SK-N-SH treated with all-trans-retinoic acid at 6 μM for 48 hours (cell line): ENCODE results near the gene HBS1L.

ENCODE experiments used
- ATAC-seq: fragments of 200-7000 bp; cut with Tn5 transposase; 3 replicates; pipeline ENCODE4 v1.9.1; 2020; ENCODE audit warnings: mild to moderate bottlenecking, moderate library complexity
- ARNTL ChIP-seq: fragments of 450-650 bp; formaldehyde crosslinking; IDR thresholded peaks from 2 replicates; pipeline ENCODE4 v1.5.0; 2020; ENCODE audit warnings: low read depth, mild to moderate bottlenecking, moderate library complexity, borderline replicate concordance
- BACH2 ChIP-seq: fragments of 250-450 bp; sonication (Bioruptor Pico); IDR thresholded peaks from 2 replicates; pipeline ENCODE4 v1.9.0; 2021; ENCODE audit warnings: mild to moderate bottlenecking, borderline replicate concordance
- CSDC2 ChIP-seq: fragments of 250-450 bp; sonication (Bioruptor Pico); IDR thresholded peaks from 2 replicates; pipeline ENCODE4 v1.5.0; 2020; ENCODE audit warnings: mild to moderate bottlenecking, moderate library complexity
- ESRRG ChIP-seq: fragments of 250-450 bp; sonication (Bioruptor Pico); IDR thresholded peaks from 2 replicates; pipeline ENCODE4 v1.6.1; 2021; ENCODE audit warnings: mild to moderate bottlenecking
- GLIS3 ChIP-seq: fragments of 250-450 bp; sonication (Bioruptor Pico); IDR thresholded peaks from 2 replicates; pipeline ENCODE4 v1.5.0; 2020; ENCODE audit warnings: mild to moderate bottlenecking, moderate library complexity
- ISL1 ChIP-seq: fragments of 250-450 bp; sonication (Bioruptor Pico); IDR thresholded peaks from 2 replicates; pipeline ENCODE4 v2.1.2; 2022; ENCODE audit warnings: mild to moderate bottlenecking, moderate library complexity
- OSR1 ChIP-seq: fragments of 250-450 bp; sonication (Bioruptor Pico); IDR thresholded peaks from 2 replicates; pipeline ENCODE4 v1.8.0; 2022; ENCODE audit warnings: moderate library complexity, mild to moderate bottlenecking, inconsistent platforms
- SNAI2 ChIP-seq: fragments of 250-450 bp; sonication (Bioruptor Pico); IDR thresholded peaks from 2 replicates; pipeline ENCODE4 v1.5.0; 2020; ENCODE audit warnings: mild to moderate bottlenecking, moderate library complexity
- TCF4 ChIP-seq: fragments of 250-450 bp; sonication (Bioruptor Pico); IDR thresholded peaks from 2 replicates; pipeline ENCODE4 v1.8.0; 2021; ENCODE audit warnings: mild to moderate bottlenecking, moderate library complexity, borderline replicate concordance
- TOX ChIP-seq: fragments of 250-450 bp; sonication (Bioruptor Pico); IDR thresholded peaks from 2 replicates; pipeline ENCODE4 v1.8.0; 2021; ENCODE audit warnings: mild to moderate bottlenecking, moderate library complexity, borderline replicate concordance
- TSHZ2 ChIP-seq: fragments of 250-450 bp; sonication (Bioruptor Pico); IDR thresholded peaks from 2 replicates; pipeline ENCODE4 v1.5.0; 2020; ENCODE audit warnings: mild to moderate bottlenecking, moderate library complexity
- ZC3H10 ChIP-seq: fragments of 250-450 bp; sonication (Bioruptor Pico); IDR thresholded peaks from 2 replicates; pipeline ENCODE4 v1.5.1; 2021; ENCODE audit warnings: mild to moderate bottlenecking, moderate library complexity
- ZFP30 ChIP-seq: fragments of 450-650 bp; formaldehyde crosslinking; IDR thresholded peaks from 2 replicates; pipeline ENCODE4 v1.5.0; 2022; ENCODE audit warnings: mild to moderate bottlenecking, moderate library complexity
- ZNF565 ChIP-seq: fragments of 450-650 bp; formaldehyde crosslinking; conservative IDR thresholded peaks from 2 replicates; pipeline ENCODE4 v1.5.0; 2020; ENCODE audit warnings: low read depth, mild to moderate bottlenecking, moderate library complexity
- ZNF8 ChIP-seq: fragments of 450-650 bp; formaldehyde crosslinking; IDR thresholded peaks from 2 replicates; pipeline ENCODE4 v1.5.0; 2020; ENCODE audit warnings: mild to moderate bottlenecking, moderate library complexity
- TF ChIP-seq, protein P1 (sequence below): fragments of 250-450 bp; sonication (Bioruptor Pico); IDR thresholded peaks from 2 replicates; pipeline ENCODE4 v1.5.1; 2021; ENCODE audit warnings: mild to moderate bottlenecking, moderate library complexity
- TF ChIP-seq, protein P2 (sequence below): fragments of 250-450 bp; sonication (Bioruptor Pico); IDR thresholded peaks from 2 replicates; pipeline ENCODE4 v1.8.0; 2021; ENCODE audit warnings: low read depth, mild to moderate bottlenecking, moderate library complexity, borderline replicate concordance
- TF ChIP-seq, protein P3 (sequence below): fragments of 250-450 bp; sonication (Bioruptor Pico); IDR thresholded peaks from 2 replicates; pipeline ENCODE4 v1.5.1; 2020; ENCODE audit warnings: low read depth, mild to moderate bottlenecking, moderate library complexity

The HBS1L gene

GRCh38 chr6:135018052-135018451 is 36.6 kb downstream of the HBS1L start:
- TF ChIP-seq ZFP30 (CRISPR knock-in tag), result no peak
- TF ChIP-seq ZNF8 (CRISPR knock-in tag), result no peak
- no peak for TF ChIP-seq TSHZ2 (CRISPR knock-in tag)
- TF ChIP-seq CSDC2 (CRISPR knock-in tag), result no peak
- no peak for TF ChIP-seq OSR1 (CRISPR knock-in tag)
- no peak for TF ChIP-seq ZNF565 (CRISPR knock-in tag)
- no peak for ATAC-seq

DNA sequence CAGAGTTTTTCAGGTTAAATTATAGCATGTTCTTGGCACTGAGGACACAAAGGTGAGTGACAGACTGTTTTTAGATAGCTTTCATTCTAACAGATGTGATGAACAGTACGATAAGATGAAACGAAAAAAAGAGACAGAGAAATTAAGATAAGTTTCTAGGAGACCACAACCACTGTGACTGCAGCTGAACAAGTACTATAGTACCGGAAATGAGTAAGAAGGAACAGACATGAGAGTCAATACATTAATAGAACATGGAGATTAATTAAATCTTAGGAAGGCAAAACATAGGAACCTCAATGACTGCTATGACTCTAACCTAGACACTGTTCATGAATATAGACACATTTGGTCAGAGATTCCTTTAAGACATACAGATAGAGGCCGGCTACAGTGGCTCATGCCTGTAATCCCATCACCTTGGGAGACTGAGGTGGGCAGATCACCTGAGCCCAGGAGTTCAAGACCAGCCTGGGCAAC is 40.2 kb downstream of the HBS1L start:
- no peak for ATAC-seq

More for the DNA sequence above, 40.2 kb downstream of the HBS1L start:
- TF ChIP-seq ARNTL (no peak), ZC3H10 (CRISPR knock-in tag) (no peak), OSR1 (CRISPR knock-in tag) (no peak), GLIS3 (no peak), SNAI2 (CRISPR knock-in tag) (no peak), TSHZ2 (CRISPR knock-in tag) (no peak), TCF4 (no peak), ZFP30 (CRISPR knock-in tag) (no peak), TOX (no peak), ISL1 (CRISPR knock-in tag) (no peak), ZNF8 (CRISPR knock-in tag) (no peak), CSDC2 (CRISPR knock-in tag) (no peak), ESRRG (no peak), ZNF565 (CRISPR knock-in tag) (no peak), BACH2 (CRISPR knock-in tag) (no peak)
- TF ChIP-seq, protein P1, sequence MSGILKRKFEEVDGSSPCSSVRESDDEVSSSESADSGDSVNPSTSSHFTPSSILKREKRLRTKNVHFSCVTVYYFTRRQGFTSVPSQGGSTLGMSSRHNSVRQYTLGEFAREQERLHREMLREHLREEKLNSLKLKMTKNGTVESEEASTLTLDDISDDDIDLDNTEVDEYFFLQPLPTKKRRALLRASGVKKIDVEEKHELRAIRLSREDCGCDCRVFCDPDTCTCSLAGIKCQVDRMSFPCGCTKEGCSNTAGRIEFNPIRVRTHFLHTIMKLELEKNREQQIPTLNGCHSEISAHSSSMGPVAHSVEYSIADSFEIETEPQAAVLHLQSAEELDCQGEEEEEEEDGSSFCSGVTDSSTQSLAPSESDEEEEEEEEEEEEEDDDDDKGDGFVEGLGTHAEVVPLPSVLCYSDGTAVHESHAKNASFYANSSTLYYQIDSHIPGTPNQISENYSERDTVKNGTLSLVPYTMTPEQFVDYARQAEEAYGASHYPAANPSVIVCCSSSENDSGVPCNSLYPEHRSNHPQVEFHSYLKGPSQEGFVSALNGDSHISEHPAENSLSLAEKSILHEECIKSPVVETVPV, result no peak
- TF ChIP-seq, protein P2, sequence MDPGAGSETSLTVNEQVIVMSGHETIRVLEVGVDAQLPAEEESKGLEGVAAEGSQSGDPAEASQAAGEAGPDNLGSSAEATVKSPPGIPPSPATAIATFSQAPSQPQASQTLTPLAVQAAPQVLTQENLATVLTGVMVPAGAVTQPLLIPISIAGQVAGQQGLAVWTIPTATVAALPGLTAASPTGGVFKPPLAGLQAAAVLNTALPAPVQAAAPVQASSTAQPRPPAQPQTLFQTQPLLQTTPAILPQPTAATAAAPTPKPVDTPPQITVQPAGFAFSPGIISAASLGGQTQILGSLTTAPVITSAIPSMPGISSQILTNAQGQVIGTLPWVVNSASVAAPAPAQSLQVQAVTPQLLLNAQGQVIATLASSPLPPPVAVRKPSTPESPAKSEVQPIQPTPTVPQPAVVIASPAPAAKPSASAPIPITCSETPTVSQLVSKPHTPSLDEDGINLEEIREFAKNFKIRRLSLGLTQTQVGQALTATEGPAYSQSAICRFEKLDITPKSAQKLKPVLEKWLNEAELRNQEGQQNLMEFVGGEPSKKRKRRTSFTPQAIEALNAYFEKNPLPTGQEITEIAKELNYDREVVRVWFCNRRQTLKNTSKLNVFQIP (CRISPR knock-in tag), result no peak
- TF ChIP-seq, protein P3, sequence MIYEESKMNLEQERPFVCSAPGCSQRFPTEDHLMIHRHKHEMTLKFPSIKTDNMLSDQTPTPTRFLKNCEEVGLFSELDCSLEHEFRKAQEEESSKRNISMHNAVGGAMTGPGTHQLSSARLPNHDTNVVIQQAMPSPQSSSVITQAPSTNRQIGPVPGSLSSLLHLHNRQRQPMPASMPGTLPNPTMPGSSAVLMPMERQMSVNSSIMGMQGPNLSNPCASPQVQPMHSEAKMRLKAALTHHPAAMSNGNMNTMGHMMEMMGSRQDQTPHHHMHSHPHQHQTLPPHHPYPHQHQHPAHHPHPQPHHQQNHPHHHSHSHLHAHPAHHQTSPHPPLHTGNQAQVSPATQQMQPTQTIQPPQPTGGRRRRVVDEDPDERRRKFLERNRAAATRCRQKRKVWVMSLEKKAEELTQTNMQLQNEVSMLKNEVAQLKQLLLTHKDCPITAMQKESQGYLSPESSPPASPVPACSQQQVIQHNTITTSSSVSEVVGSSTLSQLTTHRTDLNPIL (CRISPR knock-in tag), result no peak
